GM12875 (cell line): Measurements from ENCODE around the gene ZSCAN16.

Experiments
- H3K4me3 ChIP-seq: one replicate; pipeline ENCODE4 v1.5.1; 2011; ENCODE audit warnings: low read depth, low read length, control low read depth
- TF ChIP-seq, protein P1 (sequence below): IDR thresholded peaks from 2 replicates; pipeline ENCODE4 v1.5.1; 2011; ENCODE audit warnings: low read depth, mild to moderate bottlenecking, control low read depth, inconsistent platforms, low read length, moderate library complexity, borderline replicate concordance; ENCODE audit not compliant: insufficient read depth

The ZSCAN16 gene

DNA sequence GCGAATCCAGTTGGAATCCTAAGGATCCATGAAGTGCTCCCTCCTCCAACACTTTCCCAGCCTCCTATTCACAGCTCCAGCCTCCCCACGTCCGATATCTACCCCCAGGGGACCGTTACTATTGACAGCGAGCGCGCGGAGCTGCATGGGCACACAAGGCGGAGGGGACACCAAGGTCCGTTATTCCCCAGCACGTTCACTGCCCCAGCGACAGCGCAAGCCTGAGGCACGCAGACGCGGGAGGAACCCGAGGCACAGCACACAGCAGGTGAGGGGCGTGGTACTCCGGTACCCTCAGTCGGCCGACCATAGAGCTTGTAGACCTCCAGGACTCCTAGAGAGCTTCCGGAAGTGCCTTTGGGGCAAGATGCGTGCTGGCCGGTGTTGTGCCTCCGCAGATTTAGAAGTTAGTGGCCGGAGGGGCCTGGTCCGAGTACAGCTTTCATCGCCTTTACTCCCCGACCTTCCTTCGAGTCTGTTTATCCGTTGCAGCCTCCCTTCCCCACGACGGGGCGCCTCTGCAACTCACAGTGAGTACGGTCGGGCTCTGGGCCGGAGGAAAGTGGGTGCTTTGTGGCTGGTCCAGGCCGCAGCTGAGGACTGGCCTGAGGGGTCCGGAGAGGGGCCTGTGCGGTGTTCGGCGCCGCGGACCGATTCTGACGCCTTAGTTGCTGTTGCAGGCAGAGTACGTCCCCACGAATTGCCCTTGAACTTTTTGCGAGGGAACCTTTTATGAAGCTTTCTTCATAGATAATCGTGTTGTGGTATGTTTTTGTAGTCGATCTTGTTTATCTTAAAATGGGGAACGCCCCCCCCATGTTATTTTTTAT, 17.3 kb downstream of the ZSCAN16 start, which contains the start of gene ZKSCAN8:
ZKSCAN8 (plus strand) TSS at position 384 of the 830 bp plus-strand sequence. CDS start 6,525 bp downstream, outside the sequence.
- TF ChIP-seq, protein P1, sequence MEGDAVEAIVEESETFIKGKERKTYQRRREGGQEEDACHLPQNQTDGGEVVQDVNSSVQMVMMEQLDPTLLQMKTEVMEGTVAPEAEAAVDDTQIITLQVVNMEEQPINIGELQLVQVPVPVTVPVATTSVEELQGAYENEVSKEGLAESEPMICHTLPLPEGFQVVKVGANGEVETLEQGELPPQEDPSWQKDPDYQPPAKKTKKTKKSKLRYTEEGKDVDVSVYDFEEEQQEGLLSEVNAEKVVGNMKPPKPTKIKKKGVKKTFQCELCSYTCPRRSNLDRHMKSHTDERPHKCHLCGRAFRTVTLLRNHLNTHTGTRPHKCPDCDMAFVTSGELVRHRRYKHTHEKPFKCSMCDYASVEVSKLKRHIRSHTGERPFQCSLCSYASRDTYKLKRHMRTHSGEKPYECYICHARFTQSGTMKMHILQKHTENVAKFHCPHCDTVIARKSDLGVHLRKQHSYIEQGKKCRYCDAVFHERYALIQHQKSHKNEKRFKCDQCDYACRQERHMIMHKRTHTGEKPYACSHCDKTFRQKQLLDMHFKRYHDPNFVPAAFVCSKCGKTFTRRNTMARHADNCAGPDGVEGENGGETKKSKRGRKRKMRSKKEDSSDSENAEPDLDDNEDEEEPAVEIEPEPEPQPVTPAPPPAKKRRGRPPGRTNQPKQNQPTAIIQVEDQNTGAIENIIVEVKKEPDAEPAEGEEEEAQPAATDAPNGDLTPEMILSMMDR, result no peak
- H3K4me3 ChIP-seq, result peak within 1 kb of the TSS; percentile 70

GRCh38 chr6:28142446-28142845, 18.0 kb downstream of the ZSCAN16 start:
- H3K4me3 ChIP-seq, result peak overlapping the region; percentile 70
- TF ChIP-seq, protein P1, result no peak

DNA sequence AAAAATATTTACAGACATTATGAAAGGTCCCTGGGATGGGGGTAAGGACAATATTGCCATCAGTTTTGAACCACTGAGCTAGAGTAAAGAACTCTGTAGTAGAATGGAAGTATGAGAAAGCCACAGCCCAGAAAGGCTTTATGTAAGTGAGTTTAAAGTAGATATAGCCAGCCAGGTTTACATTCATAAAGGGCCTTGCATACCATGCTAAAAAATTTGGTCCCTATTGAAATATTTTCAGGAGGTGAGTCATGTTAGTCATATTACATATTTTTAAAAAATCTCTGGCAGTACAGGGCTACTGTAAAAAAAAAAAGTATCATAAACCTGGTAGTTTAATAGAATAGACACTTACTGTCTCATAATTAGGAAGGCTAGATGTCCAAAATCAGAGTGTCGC, 20.8 kb downstream of the ZSCAN16 start:
- TF ChIP-seq, protein P1, result no peak
- H3K4me3 ChIP-seq, result no peak overlapping the region

DNA sequence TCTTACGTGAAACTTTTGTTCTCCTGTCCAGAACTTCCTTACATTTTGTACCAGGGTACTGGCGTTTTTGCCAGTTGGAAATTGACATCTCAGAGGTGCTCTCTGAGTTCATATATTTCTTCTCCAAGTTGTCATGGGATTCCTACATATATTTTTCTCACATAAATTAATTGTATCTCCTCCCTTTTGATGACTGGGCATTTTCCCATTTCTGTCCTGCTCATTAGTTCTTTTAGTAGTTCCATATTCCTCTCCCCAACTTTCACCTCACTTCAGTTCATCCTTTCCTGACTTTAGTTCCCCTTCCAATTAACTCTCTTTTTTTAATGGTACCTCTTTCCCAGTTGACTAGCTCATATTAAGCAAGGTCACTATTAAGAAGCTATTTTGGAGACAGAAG, 28.1 kb downstream of the ZSCAN16 start:
- no peak overlapping the region for H3K4me3 ChIP-seq

DNA sequence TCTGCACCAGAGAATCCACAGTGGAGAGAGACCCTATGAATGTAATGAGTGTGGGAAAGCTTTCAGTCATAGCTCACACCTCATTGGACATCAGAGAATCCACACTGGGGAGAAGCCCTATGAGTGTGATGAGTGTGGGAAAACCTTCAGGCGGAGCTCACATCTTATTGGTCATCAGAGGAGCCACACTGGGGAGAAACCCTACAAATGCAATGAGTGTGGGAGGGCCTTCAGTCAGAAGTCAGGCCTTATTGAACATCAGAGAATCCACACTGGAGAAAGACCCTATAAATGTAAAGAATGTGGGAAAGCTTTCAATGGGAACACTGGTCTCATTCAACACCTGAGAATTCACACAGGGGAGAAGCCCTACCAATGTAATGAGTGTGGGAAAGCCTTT, 29.1 kb downstream of the ZSCAN16 start:
- TF ChIP-seq, protein P1, result no peak
- no peak overlapping the region for H3K4me3 ChIP-seq

More for the DNA sequence above, 28.1 kb downstream of the ZSCAN16 start:
- TF ChIP-seq, protein P1, result no peak

GRCh38 chr6:28154357-28154756, 29.9 kb downstream of the ZSCAN16 start:
- H3K4me3 ChIP-seq, result no peak overlapping the region
- TF ChIP-seq, protein P1, result no peak

DNA sequence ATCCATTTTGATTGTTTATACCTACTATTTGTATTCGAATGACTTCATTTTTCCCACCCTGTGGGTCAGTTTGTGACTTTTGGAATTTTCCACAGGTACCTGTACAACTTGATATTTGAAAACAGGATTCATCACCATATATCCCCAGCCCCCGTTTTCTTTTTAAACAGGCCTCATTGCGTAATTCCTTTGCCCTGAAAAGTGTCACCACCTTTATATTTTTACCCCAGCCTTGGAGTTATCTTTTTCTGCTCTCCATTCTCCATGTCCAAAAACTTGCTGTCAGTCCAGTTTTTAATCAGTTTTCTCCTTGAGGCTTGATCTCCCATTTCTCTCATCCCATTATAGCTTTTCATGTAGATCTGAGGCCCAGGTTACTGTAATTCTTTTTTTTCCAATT, 33.9 kb downstream of the ZSCAN16 start:
- TF ChIP-seq, protein P1, result no peak
- H3K4me3 ChIP-seq, result no peak overlapping the region
